H1 (cell line): ENCODE measurements around the gene HMGCL.

Experiments used
- CHD2 ChIP-seq: IDR thresholded peaks from 2 replicates; pipeline ENCODE4 v1.6.1; 2012; ENCODE audit warnings: low read length, improper control_type of control experiment
- CTCF ChIP-seq, 3 experiments: IDR thresholded peaks; 1 replicate in 2 of 3; 2 replicates in 1 of 3; pipeline versions ENCODE4 v1.5.1 to v1.6.1; 2011; ENCODE audit warnings: low read length in 3 of 3, mild to moderate bottlenecking in 3 of 3, inconsistent platforms in 2 of 3, low read depth in 1 of 3, moderate library complexity in 1 of 3; ENCODE audit not compliant: insufficient read depth in 1 of 3; ENCODE audit errors: control extremely low read depth in 1 of 3
- JUND ChIP-seq: IDR thresholded peaks from 2 replicates; pipeline ENCODE4 v1.6.1; 2011; ENCODE audit warnings: mild to moderate bottlenecking, improper control_type of control experiment, low read length
- POLR2AphosphoS5 ChIP-seq: IDR thresholded peaks from 2 replicates; pipeline ENCODE4 v1.6.1; 2011; ENCODE audit warnings: low read depth, low read length
- SP1 ChIP-seq: IDR thresholded peaks from 2 replicates; pipeline ENCODE4 v1.6.1; 2011; ENCODE audit warnings: low read depth, low read length
- SRF ChIP-seq: IDR thresholded peaks from 2 replicates; pipeline ENCODE4 v1.6.1; 2011; ENCODE audit warnings: mild to moderate bottlenecking, low read depth, low read length, moderate library complexity
- ZNF274 ChIP-seq: IDR thresholded peaks from 2 replicates; pipeline ENCODE4 v1.7.0; 2012; ENCODE audit warnings: low read length, borderline replicate concordance; ENCODE audit errors: extremely low read depth

GRCh38 chr1:23862640-23863039, 37.4 kb upstream of the HMGCL start:
- TF ChIP-seq JUND, result no peak
- TF ChIP-seq SP1, result no peak
- no peak for TF ChIP-seq SRF
- TF ChIP-seq POLR2AphosphoS5, result no peak
- TF ChIP-seq CHD2, result no peak
- no peak for TF ChIP-seq CTCF (IDR thresholded peaks at IDR 0.05; ENCODE audit: control extremely low read depth in 1 of 3, insufficient read depth in 1 of 3, low read depth in 1 of 3, low read length in 3 of 3)
- TF ChIP-seq ZNF274, result no peak
